Liver (tissue), 9 donors: ENCODE results near the gene MYO1F. TPM values are rescaled to one million over a fixed set of nuclear protein-coding genes. Genes with fewer than 3 reads are reported as not detected.

Source experiments
- DNase-seq: peaks from one replicate; pipeline ENCODE4 v3.0.0-alpha.2; 2017; ENCODE audit warnings: low spot score
- H3K27ac ChIP-seq, 2 donors: one replicate each; pipeline ENCODE4 v1.7.0; 2013; ENCODE audit warnings: inconsistent platforms in 2 of 2, low read length in 2 of 2, control low read depth in 1 of 2, low read depth in 1 of 2, mild to moderate bottlenecking in 1 of 2
- H3K27me3 ChIP-seq, 4 donors: one replicate each; pipeline versions ENCODE4 v1.6.1 to v1.7.0; 2013; ENCODE audit warnings: low read length in 3 of 4, inconsistent platforms in 1 of 4, mild to moderate bottlenecking in 1 of 4, moderate library complexity in 1 of 4; ENCODE audit not compliant: control insufficient read depth in 4 of 4, insufficient read depth in 4 of 4
- H3K36me3 ChIP-seq, 4 donors: one replicate each; pipeline versions ENCODE4 v1.6.1 to v1.7.0; 2013; ENCODE audit warnings: low read length in 3 of 4, mild to moderate bottlenecking in 3 of 4, low read depth in 1 of 4, moderate library complexity in 1 of 4; ENCODE audit not compliant: control insufficient read depth in 4 of 4, insufficient read depth in 3 of 4
- H3K4me1 ChIP-seq, 4 donors: one replicate each; pipeline versions ENCODE4 v1.6.1 to v1.7.0; 2013; ENCODE audit warnings: low read length in 3 of 4, mild to moderate bottlenecking in 3 of 4, moderate library complexity in 1 of 4; ENCODE audit not compliant: control insufficient read depth in 4 of 4, insufficient read depth in 4 of 4
- H3K4me3 ChIP-seq, 3 donors: one replicate each; pipeline versions ENCODE4 v1.6.1 to v1.7.0; 2013; ENCODE audit warnings: low read length in 3 of 3, control low read depth in 1 of 3, low read depth in 1 of 3, mild to moderate bottlenecking in 1 of 3
- H3K9ac ChIP-seq, 2 donors: one replicate each; pipeline ENCODE4 v1.7.0; 2013; ENCODE audit warnings: low read length in 2 of 2, mild to moderate bottlenecking in 2 of 2, moderate library complexity in 2 of 2, control low read depth in 1 of 2, low read depth in 1 of 2
- H3K9me3 ChIP-seq, 4 donors: one replicate each; pipeline versions ENCODE4 v1.6.1 to v1.7.0; 2013; ENCODE audit warnings: low read length in 3 of 4; ENCODE audit not compliant: control insufficient read depth in 4 of 4
- ATF3 ChIP-seq: IDR thresholded peaks from 2 replicates; pipeline ENCODE4 v1.6.1; 2016; ENCODE audit warnings: antibody characterized with exemption
- CTCF ChIP-seq: fragments of 150-350 bp; IDR thresholded peaks from 2 replicates; pipeline ENCODE4 v1.5.1; 2017; ENCODE audit warnings: improper control_type of control experiment, low read depth, low read length; ENCODE audit not compliant: missing input control
- EGR1 ChIP-seq, 2 donors: IDR thresholded peaks; 2 replicates each; pipeline ENCODE4 v1.6.1; 2016 to 2018; ENCODE audit warnings: antibody characterized with exemption in 2 of 2, low read depth in 2 of 2
- FOXA1 ChIP-seq: IDR thresholded peaks from 2 replicates; pipeline ENCODE4 v1.6.1; 2016; ENCODE audit warnings: antibody characterized with exemption
- FOXA2 ChIP-seq: IDR thresholded peaks from 2 replicates; pipeline ENCODE4 v1.6.1; 2016; ENCODE audit warnings: antibody characterized with exemption
- GABPA ChIP-seq, 2 donors: IDR thresholded peaks in 1 of 2; conservative IDR thresholded peaks in 1 of 2; 2 replicates each; pipeline ENCODE4 v1.6.1; 2016; ENCODE audit warnings: antibody characterized with exemption in 2 of 2, mild to moderate bottlenecking in 1 of 2, moderate library complexity in 1 of 2
- HNF4A ChIP-seq, 2 donors: conservative IDR thresholded peaks; 2 replicates each; pipeline ENCODE4 v1.6.1; 2016; ENCODE audit warnings: antibody characterized with exemption in 2 of 2, mild to moderate bottlenecking in 2 of 2
- HNF4G ChIP-seq: IDR thresholded peaks from 2 replicates; pipeline ENCODE4 v1.6.1; 2016; ENCODE audit warnings: antibody characterized with exemption
- JUND ChIP-seq, 2 donors: IDR thresholded peaks; 2 replicates each; pipeline ENCODE4 v1.6.1; 2016; ENCODE audit warnings: antibody characterized with exemption in 2 of 2
- MAX ChIP-seq: IDR thresholded peaks from 2 replicates; pipeline ENCODE4 v1.6.1; 2016; ENCODE audit warnings: antibody characterized with exemption
- RAD21 ChIP-seq, 2 donors: IDR thresholded peaks; 2 replicates each; pipeline ENCODE4 v1.6.1; 2016; ENCODE audit warnings: antibody characterized with exemption in 2 of 2, mild to moderate bottlenecking in 2 of 2
- REST ChIP-seq: IDR thresholded peaks from 2 replicates; pipeline ENCODE4 v1.6.1; 2016; ENCODE audit warnings: antibody characterized with exemption, mild to moderate bottlenecking
- RXRA ChIP-seq, 2 donors: IDR thresholded peaks; 2 replicates each; pipeline ENCODE4 v1.6.1; 2017 to 2018; ENCODE audit warnings: antibody characterized with exemption in 2 of 2, mild to moderate bottlenecking in 1 of 2
- SP1 ChIP-seq: IDR thresholded peaks from 2 replicates; pipeline ENCODE4 v1.6.1; 2018; ENCODE audit warnings: antibody characterized with exemption, mild to moderate bottlenecking
- TAF1 ChIP-seq: conservative IDR thresholded peaks from 2 replicates; pipeline ENCODE4 v1.6.1; 2016; ENCODE audit warnings: antibody characterized with exemption, mild to moderate bottlenecking
- YY1 ChIP-seq: IDR thresholded peaks from 2 replicates; pipeline ENCODE4 v1.6.1; 2016; ENCODE audit warnings: antibody characterized with exemption, mild to moderate bottlenecking
- WGBS: extraction: QIAGEN DNeasy Blood & Tissue Kit; methylation state at CpG from one replicate; pipeline ENCODE4 v1.1.7; 2013; 5-methylcytosine and 5-hydroxymethylcytosine counted together
- polyA plus RNA-seq, 2 donors: library from polyadenylated mRNA; stranded (reverse) in 1 of 2; unstranded in 1 of 2; fragments of 200-250 nt in 1 of 2; fragments of >200 nt in 1 of 2; fragmentation: Nextera tagmentation in 1 of 2; extraction: Ambion mirVana in 1 of 2; gene quantifications; one replicate each; pipeline versions ENCODE4 v1.2.1 to v1.2.3, GENCODE V29; 2013 to 2015
- total RNA-seq, 2 donors: library from RNA; depleted of rRNA; stranded (reverse); fragments of >200 nt; gene quantifications; one replicate each; pipeline ENCODE4 v1.2.3, GENCODE V29; 2014
- TF ChIP-seq, protein P1 (sequence below): IDR thresholded peaks from 2 replicates; pipeline ENCODE4 v1.6.1; 2016; ENCODE audit warnings: antibody characterized with exemption
- donor health status: healthy.
- donor health status: healthy.
- donor health status: healthy.
- donor health status: healthy.
- donor health status: healthy.

Gene MYO1F
- total and polyA plus RNA-seq, 4 donors = 6.1 to 20.4 (median 12.0) TPM

- no peaks in the 10 kb centered on the region for H3K27me3 ChIP-seq
- no peak overlapping the region for H3K4me3 ChIP-seq
- no peak for TF ChIP-seq RAD21 (IDR thresholded peaks at IDR 0.05)
- TF ChIP-seq, protein P1, sequence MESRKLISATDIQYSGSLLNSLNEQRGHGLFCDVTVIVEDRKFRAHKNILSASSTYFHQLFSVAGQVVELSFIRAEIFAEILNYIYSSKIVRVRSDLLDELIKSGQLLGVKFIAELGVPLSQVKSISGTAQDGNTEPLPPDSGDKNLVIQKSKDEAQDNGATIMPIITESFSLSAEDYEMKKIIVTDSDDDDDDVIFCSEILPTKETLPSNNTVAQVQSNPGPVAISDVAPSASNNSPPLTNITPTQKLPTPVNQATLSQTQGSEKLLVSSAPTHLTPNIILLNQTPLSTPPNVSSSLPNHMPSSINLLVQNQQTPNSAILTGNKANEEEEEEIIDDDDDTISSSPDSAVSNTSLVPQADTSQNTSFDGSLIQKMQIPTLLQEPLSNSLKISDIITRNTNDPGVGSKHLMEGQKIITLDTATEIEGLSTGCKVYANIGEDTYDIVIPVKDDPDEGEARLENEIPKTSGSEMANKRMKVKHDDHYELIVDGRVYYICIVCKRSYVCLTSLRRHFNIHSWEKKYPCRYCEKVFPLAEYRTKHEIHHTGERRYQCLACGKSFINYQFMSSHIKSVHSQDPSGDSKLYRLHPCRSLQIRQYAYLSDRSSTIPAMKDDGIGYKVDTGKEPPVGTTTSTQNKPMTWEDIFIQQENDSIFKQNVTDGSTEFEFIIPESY = no peak
- no peak for TF ChIP-seq TAF1
- TF ChIP-seq REST = no peak
- TF ChIP-seq MAX = no peak
- no peak for TF ChIP-seq FOXA1
- no peak for TF ChIP-seq YY1
- TF ChIP-seq RXRA (IDR thresholded peaks at IDR 0.05) = no peak
- no peak for TF ChIP-seq GABPA (IDR thresholded peaks at IDR 0.05 in 1 of 2, conservative IDR thresholded peaks at IDR 0.05 in 1 of 2)
- no peak for TF ChIP-seq HNF4G
- TF ChIP-seq EGR1 (IDR thresholded peaks at IDR 0.05; ENCODE audit: low read depth in 2 of 2) = no peak
- no peak for TF ChIP-seq JUND (IDR thresholded peaks at IDR 0.05)
- TF ChIP-seq SP1 = no peak
- no peak for TF ChIP-seq ATF3
- no peak for TF ChIP-seq CTCF
- TF ChIP-seq HNF4A (conservative IDR thresholded peaks at IDR 0.05) = no peak
- TF ChIP-seq FOXA2 = no peak
- H3K27ac ChIP-seq = no peak overlapping the region
- H3K36me3 ChIP-seq = no peaks in the 10 kb centered on the region
- DNase-seq = no peak
- H3K9me3 ChIP-seq = no peaks in the 10 kb centered on the region
- no peaks in the 10 kb centered on the region for H3K4me1 ChIP-seq
- 75% methylated on average over 2 of the region's 2 CpGs for WGBS
- no peak overlapping the region for H3K9ac ChIP-seq
These were observed 16.0 kb downstream of the MYO1F start for GRCh38 chr19:8561075-8561764.
